OCI-LY1 (cell line): ENCODE results near the gene CEP68.

Experiments
- EZH2 ChIP-seq: fragments of 200-600 bp; sonication (generic), shearing (Covaris generic); IDR thresholded peaks from 2 replicates; pipeline ENCODE4 v1.8.0; 2017; ENCODE audit warnings: borderline replicate concordance, mixed run types, mild to moderate bottlenecking, antibody characterized with exemption, low read length, moderate library complexity, mixed read lengths
- TF ChIP-seq, protein P1 (sequence below): fragments of 200-600 bp; sonication (generic), shearing (Covaris generic); IDR thresholded peaks from 2 replicates; pipeline ENCODE4 v1.5.1; 2017; ENCODE audit warnings: mild to moderate bottlenecking, antibody characterized with exemption, low read length, moderate library complexity, mixed read lengths

DNA sequence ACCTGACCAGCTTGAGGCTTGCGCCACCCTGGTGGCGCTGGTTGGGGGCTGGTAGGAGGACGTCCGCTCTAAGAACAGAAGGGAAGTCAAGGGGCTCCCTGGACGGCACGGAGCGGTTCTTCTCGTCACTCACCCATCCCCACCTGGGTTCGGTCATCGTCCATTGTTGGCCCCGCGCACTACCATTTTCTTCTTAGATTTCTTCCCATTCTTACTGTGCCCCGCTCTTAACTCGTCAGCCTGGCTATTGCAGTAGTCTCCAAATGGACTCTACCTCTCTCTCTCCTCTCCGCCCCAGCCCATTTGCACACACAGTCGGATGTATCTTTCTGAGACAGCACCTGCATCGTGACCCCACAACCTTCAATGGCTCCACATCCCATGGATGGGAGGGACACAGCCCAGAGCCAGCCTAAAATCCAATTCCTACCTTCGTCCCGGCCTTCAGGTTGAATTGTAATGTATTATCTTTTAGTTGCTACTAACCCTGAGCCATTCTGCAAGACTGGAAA lies 74.5 kb downstream of the CEP68 start:
- TF ChIP-seq, protein P1, sequence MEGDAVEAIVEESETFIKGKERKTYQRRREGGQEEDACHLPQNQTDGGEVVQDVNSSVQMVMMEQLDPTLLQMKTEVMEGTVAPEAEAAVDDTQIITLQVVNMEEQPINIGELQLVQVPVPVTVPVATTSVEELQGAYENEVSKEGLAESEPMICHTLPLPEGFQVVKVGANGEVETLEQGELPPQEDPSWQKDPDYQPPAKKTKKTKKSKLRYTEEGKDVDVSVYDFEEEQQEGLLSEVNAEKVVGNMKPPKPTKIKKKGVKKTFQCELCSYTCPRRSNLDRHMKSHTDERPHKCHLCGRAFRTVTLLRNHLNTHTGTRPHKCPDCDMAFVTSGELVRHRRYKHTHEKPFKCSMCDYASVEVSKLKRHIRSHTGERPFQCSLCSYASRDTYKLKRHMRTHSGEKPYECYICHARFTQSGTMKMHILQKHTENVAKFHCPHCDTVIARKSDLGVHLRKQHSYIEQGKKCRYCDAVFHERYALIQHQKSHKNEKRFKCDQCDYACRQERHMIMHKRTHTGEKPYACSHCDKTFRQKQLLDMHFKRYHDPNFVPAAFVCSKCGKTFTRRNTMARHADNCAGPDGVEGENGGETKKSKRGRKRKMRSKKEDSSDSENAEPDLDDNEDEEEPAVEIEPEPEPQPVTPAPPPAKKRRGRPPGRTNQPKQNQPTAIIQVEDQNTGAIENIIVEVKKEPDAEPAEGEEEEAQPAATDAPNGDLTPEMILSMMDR: no peak
- no peak for TF ChIP-seq EZH2
